GM23248 (cell line): ENCODE measurements around the gene SCGB1A1. TPM values are rescaled to one million over a fixed set of nuclear protein-coding genes. Genes with fewer than 3 reads are reported as not detected.
A peak's percentile ranks its signal among the peaks of the same experiment; 100 is the strongest.
"Not testable (repeated sequence)": the region's sequence is repeated elsewhere in the genome, so short reads cannot be mapped to it uniquely, and the experiment has no call there.

Experiments used
- DNase-seq: peaks from one replicate; pipeline ENCODE4 v3.0.0-alpha.2; 2015
- H2AFZ ChIP-seq: fragments of 200-600 bp; sonication (generic); 2 replicates; pipeline ENCODE4 v1.6.1; 2016; ENCODE audit warnings: antibody characterized with exemption
- H3F3A ChIP-seq: fragments of 200-600 bp; sonication (generic); 2 replicates; pipeline ENCODE4 v1.6.1; 2016; ENCODE audit warnings: mild to moderate bottlenecking, antibody characterized with exemption, mixed run types; ENCODE audit not compliant: insufficient read depth
- H3K27ac ChIP-seq: fragments of 200-600 bp; sonication (generic); 2 replicates; pipeline ENCODE4 v1.5.1; 2016; ENCODE audit warnings: mild to moderate bottlenecking
- H3K27me3 ChIP-seq: fragments of 200-600 bp; sonication (generic); replicated peaks from 2 replicates; pipeline ENCODE4 v1.6.1; 2016; ENCODE audit warnings: mild to moderate bottlenecking; ENCODE audit not compliant: insufficient read depth
- H3K36me3 ChIP-seq: fragments of 200-600 bp; sonication (generic); 2 replicates; pipeline ENCODE4 v1.6.1; 2016; ENCODE audit warnings: low read depth, mild to moderate bottlenecking
- H3K4me1 ChIP-seq: fragments of 200-600 bp; sonication (generic); 2 replicates; pipeline ENCODE4 v1.6.1; 2016; ENCODE audit warnings: mild to moderate bottlenecking; ENCODE audit not compliant: insufficient read depth
- H3K4me2 ChIP-seq: fragments of 200-600 bp; sonication (generic); one replicate; pipeline ENCODE4 v1.6.1; 2016; ENCODE audit warnings: mild to moderate bottlenecking; ENCODE audit not compliant: unreplicated experiment
- H3K4me3 ChIP-seq: fragments of 200-600 bp; sonication (generic); 2 replicates; pipeline ENCODE4 v1.5.1; 2016; ENCODE audit warnings: mild to moderate bottlenecking
- H3K79me2 ChIP-seq: fragments of 200-600 bp; sonication (generic); 2 replicates; pipeline ENCODE4 v1.6.1; 2016; ENCODE audit warnings: mild to moderate bottlenecking; ENCODE audit not compliant: insufficient read depth
- H3K9ac ChIP-seq: fragments of 200-600 bp; sonication (generic); 2 replicates; pipeline ENCODE4 v1.6.1; 2016; ENCODE audit warnings: mild to moderate bottlenecking
- H3K9me2 ChIP-seq: fragments of 200-600 bp; sonication (generic); 2 replicates; pipeline ENCODE4 v1.6.1; 2016; ENCODE audit warnings: mixed run types, mild to moderate bottlenecking, moderate library complexity; ENCODE audit not compliant: insufficient read depth
- H3K9me3 ChIP-seq: fragments of 200-600 bp; sonication (generic); one replicate; pipeline ENCODE4 v1.6.1; 2017; ENCODE audit warnings: low read depth
- H4K20me1 ChIP-seq: fragments of 200-600 bp; sonication (generic); 2 replicates; pipeline ENCODE4 v1.6.0; 2016; ENCODE audit not compliant: insufficient read depth
- EZH2 ChIP-seq: fragments of 200-600 bp; sonication (generic); IDR thresholded peaks from 2 replicates; pipeline ENCODE4 v1.6.1; 2018; ENCODE audit warnings: antibody characterized with exemption, mild to moderate bottlenecking; ENCODE audit not compliant: insufficient read depth, poor library complexity, severe bottlenecking
- EZH2phosphoT487 ChIP-seq: fragments of 200-600 bp; sonication (generic); IDR thresholded peaks from 2 replicates; pipeline ENCODE4 v1.6.1; 2018; ENCODE audit warnings: antibody characterized with exemption, moderate library complexity, mild to moderate bottlenecking, low read depth; ENCODE audit not compliant: insufficient read depth
- WGBS, 2 experiments: methylation state at CpG; one replicate each; pipeline ENCODE4 v1.1.6; 2015 to 2017; ENCODE audit warnings: low lambda C conversion rate in 2 of 2, low coverage in 1 of 2; ENCODE audit errors: missing lambda C conversion rate in 2 of 2; 5-methylcytosine and 5-hydroxymethylcytosine counted together
- in situ Hi-C: fragments of 300-500 bp; cut with MboI; formaldehyde crosslinking; loops from 2 replicates; pipeline ENCODE4 v1.15.0; 2020
- polyA plus RNA-seq: library from polyadenylated mRNA; unstranded; fragments of >200 nt; fragmentation: Nextera tagmentation; extraction: Ambion mirVana; gene quantifications from 2 replicates; pipeline ENCODE4 v1.2.1, GENCODE V29; 2016
- total RNA-seq: library from RNA; depleted of rRNA; stranded (reverse); fragments of >200 nt; shearing (Covaris generic); gene quantifications from 2 replicates; pipeline ENCODE4 v1.2.3, GENCODE V29; 2014

Gene SCGB1A1
- total and polyA plus RNA-seq, 2 experiments from 2014 or later = not detected

- H3F3A ChIP-seq = no peaks in the 10 kb centered on the region
- in situ Hi-C loops = loop anchor here (25.0 kb wide), 1 partner anchor 312 kb away; the partner anchor contains the start of genes LRRN4CL and UBXN1
- no peak for DNase-seq
- H3K4me3 ChIP-seq = no peak overlapping the region
- H2AFZ ChIP-seq = no peak overlapping the region
- H3K9me2 ChIP-seq = no peaks in the 10 kb centered on the region
- H3K4me1 ChIP-seq = no peaks in the 10 kb centered on the region
- H3K36me3 ChIP-seq = no peaks in the 10 kb centered on the region
- no peaks in the 10 kb centered on the region for H3K27me3 ChIP-seq
- TF ChIP-seq EZH2 (no peak), EZH2phosphoT487 (no peak)
- no peaks in the 10 kb centered on the region for H3K79me2 ChIP-seq
- H4K20me1 ChIP-seq = no peaks in the 10 kb centered on the region
- H3K9ac ChIP-seq = no peak overlapping the region
- H3K4me2 ChIP-seq = no peak overlapping the region
- H3K27ac ChIP-seq = no peak overlapping the region
- WGBS, 2 experiments = 72 to 84% methylated on average over 9 of the region's 9 CpGs
- no peaks in the 10 kb centered on the region for H3K9me3 ChIP-seq
Observed at GRCh38 chr11:62374801-62375200, 44.0 kb upstream of the SCGB1A1 start.

GRCh38 chr11:62378459-62379063 is 40.3 kb upstream of the SCGB1A1 start:
- not testable (repeated sequence) for H3K9me3 ChIP-seq, H3K9ac ChIP-seq, H3K27ac ChIP-seq, H2AFZ ChIP-seq, H3K4me3 ChIP-seq, H3K4me1 ChIP-seq, H3K79me2 ChIP-seq, H3F3A ChIP-seq, H3K9me2 ChIP-seq, H3K27me3 ChIP-seq, H3K4me2 ChIP-seq, H4K20me1 ChIP-seq, H3K36me3 ChIP-seq
- peak; percentile 71 for DNase-seq
- 0% methylated on average over 9 of the region's 9 CpGs for WGBS, 2 experiments
- in situ Hi-C loops = loop anchor here (25.0 kb wide), 1 partner anchor 309 kb away; the partner anchor contains the start of genes LRRN4CL and UBXN1

GRCh38 chr11:62379586-62379985 is 39.2 kb upstream of the SCGB1A1 start:
- not testable (repeated sequence) for H3K4me3 ChIP-seq, H3K4me2 ChIP-seq, H3K9me2 ChIP-seq, H3K9me3 ChIP-seq, H3K9ac ChIP-seq, DNase-seq, H3K27me3 ChIP-seq, H3F3A ChIP-seq, H3K36me3 ChIP-seq, H3K4me1 ChIP-seq, H3K27ac ChIP-seq, H2AFZ ChIP-seq, H4K20me1 ChIP-seq, H3K79me2 ChIP-seq
- in situ Hi-C loops = loop anchor here (25.0 kb wide), 1 partner anchor 308 kb away; the partner anchor contains the start of genes LRRN4CL and UBXN1
- WGBS, 2 experiments = 30 to 45% methylated on average over 2 of the region's 2 CpGs

- not testable (repeated sequence) for H3K27me3 ChIP-seq, H3F3A ChIP-seq, H3K9ac ChIP-seq, H3K9me3 ChIP-seq, H3K27ac ChIP-seq, H3K9me2 ChIP-seq, H3K36me3 ChIP-seq, H4K20me1 ChIP-seq, H3K79me2 ChIP-seq, H3K4me1 ChIP-seq
- in situ Hi-C loops = loop anchor here (25.0 kb wide), 1 partner anchor 306 kb away; the partner anchor contains the start of genes LRRN4CL and UBXN1
- Histone ChIP-seq H3K4me3 (0 out of 2 replicates have a peak overlapping the region, but pooled peaks have one; percentile 34), H3K4me2 (peak overlapping the region; percentile 69), H2AFZ (peak overlapping the region; percentile 58; the same call in 1 of the 2 replicates)
- 1 to 2% methylated on average over 12 of the region's 12 CpGs for WGBS, 2 experiments
- DNase-seq = peak; percentile 79
Observed at GRCh38 chr11:62380821-62381245, 38.0 kb upstream of the SCGB1A1 start.

GRCh38 chr11:62383822-62384221 is 35.0 kb upstream of the SCGB1A1 start:
- Histone ChIP-seq H2AFZ (no peak overlapping the region), H3K4me2 (no peak overlapping the region), H3K4me1 (no peaks in the 10 kb centered on the region), H3K27ac (no peak overlapping the region), H3K9me3 (no peaks in the 10 kb centered on the region), H3F3A (no peaks in the 10 kb centered on the region; the same call in 1 of the 2 replicates), H3K4me3 (no peak overlapping the region), H3K9me2 (no peaks in the 10 kb centered on the region), H3K27me3 (no peaks in the 10 kb centered on the region), H4K20me1 (no peaks in the 10 kb centered on the region), H3K9ac (no peak overlapping the region), H3K36me3 (no peaks in the 10 kb centered on the region), H3K79me2 (no peaks in the 10 kb centered on the region)
- DNase-seq = peak; percentile 32
- TF ChIP-seq EZH2 (no peak), EZH2phosphoT487 (no peak)
- in situ Hi-C loops = loop anchor here (25.0 kb wide), 1 partner anchor 303 kb away; the partner anchor contains the start of genes LRRN4CL and UBXN1
- WGBS, 2 experiments = 9 to 12% methylated on average over 6 of the region's 6 CpGs

- not testable (repeated sequence) for H3K4me2 ChIP-seq, DNase-seq, H3K27me3 ChIP-seq, H3K4me3 ChIP-seq, H2AFZ ChIP-seq, H3K9me3 ChIP-seq, H3K79me2 ChIP-seq, H3K9ac ChIP-seq, H3K27ac ChIP-seq, H3K36me3 ChIP-seq, H3K9me2 ChIP-seq, H4K20me1 ChIP-seq, H3K4me1 ChIP-seq, H3F3A ChIP-seq
- 82 to 83% methylated on average over 3 of the region's 3 CpGs for WGBS, 2 experiments
- in situ Hi-C loops = loop anchor here (25.0 kb wide), 1 partner anchor 301 kb away; the partner anchor contains the start of genes LRRN4CL and UBXN1
Observed at GRCh38 chr11:62386083-62386482, 32.8 kb upstream of the SCGB1A1 start.
